Adipocyte (in vitro differentiated cells): ENCODE measurements around the gene SAT1.

Source experiments
- DNase-seq: peaks from one replicate; pipeline ENCODE4 v3.0.0-alpha.2; 2015; ENCODE audit warnings: low read depth
- H3K27me3 ChIP-seq: replicated peaks from 2 replicates; pipeline ENCODE4 v1.7.0; 2013; ENCODE audit warnings: mild to moderate bottlenecking, low read length, moderate library complexity; ENCODE audit not compliant: control insufficient read depth, insufficient read depth
- H3K36me3 ChIP-seq: 2 replicates; pipeline ENCODE4 v1.7.0; 2013; ENCODE audit warnings: low read length, mild to moderate bottlenecking, moderate library complexity; ENCODE audit not compliant: control insufficient read depth, insufficient read depth, severe bottlenecking
- H3K4me1 ChIP-seq: 2 replicates; pipeline ENCODE4 v1.7.0; 2013; ENCODE audit warnings: mild to moderate bottlenecking, low read length, moderate library complexity; ENCODE audit not compliant: control insufficient read depth, insufficient read depth
- H3K4me3 ChIP-seq: 2 replicates; pipeline ENCODE4 v1.7.0; 2013; ENCODE audit warnings: mild to moderate bottlenecking, low read length, moderate library complexity
- H3K9ac ChIP-seq: 2 replicates; pipeline ENCODE4 v1.7.0; 2013; ENCODE audit warnings: mild to moderate bottlenecking, low read length, moderate library complexity
- H3K9me3 ChIP-seq: 2 replicates; pipeline ENCODE4 v1.7.0; 2013; ENCODE audit warnings: mild to moderate bottlenecking, low read length, moderate library complexity; ENCODE audit not compliant: control insufficient read depth

Gene SAT1

DNA sequence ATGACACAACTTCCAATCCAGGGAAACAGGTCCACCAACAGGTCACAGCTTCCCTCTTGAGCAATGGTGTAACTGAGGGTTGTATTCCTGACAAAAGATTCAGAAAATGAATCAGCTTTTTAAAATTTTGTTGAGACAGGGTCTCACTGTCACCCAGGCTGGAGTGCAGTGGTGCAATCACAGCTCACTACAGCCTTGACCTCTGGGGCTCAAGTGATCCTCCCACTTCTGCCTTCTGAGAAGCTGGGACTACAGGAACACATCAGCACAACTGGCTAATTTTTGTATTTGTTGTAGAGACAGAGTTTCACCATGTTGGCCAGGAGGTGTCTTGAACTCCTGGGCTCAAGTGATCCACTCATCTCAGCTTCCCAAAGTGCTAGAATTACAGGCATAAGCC, 43.7 kb downstream of the SAT1 start:
- H3K9me3 ChIP-seq, result no peaks in the 10 kb centered on the region

DNA sequence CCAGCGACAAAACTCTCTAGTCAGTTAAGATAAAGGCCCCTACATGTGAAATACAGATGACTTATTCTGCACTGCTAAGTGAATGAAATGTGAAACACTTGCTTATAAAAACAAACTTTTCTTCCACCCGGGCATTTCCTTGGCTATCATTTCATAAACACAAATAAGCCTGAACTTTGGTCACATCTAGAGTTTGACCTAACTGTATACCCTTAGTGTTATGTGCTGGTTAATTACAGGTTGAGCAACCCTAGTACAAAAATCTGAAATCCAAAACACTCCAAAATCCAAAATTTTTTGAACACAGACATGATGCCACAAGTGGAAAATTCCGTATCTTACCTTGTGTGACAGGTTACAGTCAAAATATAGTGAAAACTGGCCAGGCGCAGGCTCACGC, 45.9 kb downstream of the SAT1 start:
- Histone ChIP-seq H3K4me3 (no peak overlapping the region), H3K9ac (no peak overlapping the region), H3K36me3 (no peaks in the 10 kb centered on the region), H3K9me3 (no peaks in the 10 kb centered on the region), H3K27me3 (no peaks in the 10 kb centered on the region), H3K4me1 (peaks cover 3% of the 10 kb centered on the region)
- no peak for DNase-seq

More for the DNA sequence above, 43.7 kb downstream of the SAT1 start:
- H3K4me3 ChIP-seq, result no peak overlapping the region
- H3K36me3 ChIP-seq, result no peaks in the 10 kb centered on the region
- DNase-seq, result no peak
- peaks cover 3% of the 10 kb centered on the region for H3K4me1 ChIP-seq
- no peak overlapping the region for H3K9ac ChIP-seq
- H3K27me3 ChIP-seq, result peaks cover 7% of the 10 kb centered on the region

DNA sequence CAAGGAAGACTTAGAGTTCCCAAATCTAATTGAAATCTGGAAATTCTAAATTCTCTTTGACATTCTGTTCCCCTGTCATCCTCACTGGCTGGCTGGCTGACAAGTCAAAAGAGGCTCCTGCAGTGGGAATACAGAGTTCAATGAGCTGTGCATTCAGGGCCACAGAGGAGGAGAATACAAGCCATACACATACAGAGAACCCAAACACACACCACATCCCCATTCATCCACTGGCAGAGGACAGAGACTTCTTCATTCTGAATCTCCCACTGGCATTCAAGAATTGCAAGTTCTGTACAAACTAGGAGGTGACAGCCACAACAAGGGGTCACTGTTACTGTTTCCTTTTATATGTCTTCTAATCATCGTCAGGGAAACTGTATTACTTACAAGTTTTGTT, 49.7 kb downstream of the SAT1 start:
- H3K9me3 ChIP-seq, result no peaks in the 10 kb centered on the region
- no peaks in the 10 kb centered on the region for H3K36me3 ChIP-seq
- H3K4me3 ChIP-seq, result no peak overlapping the region
- no peak overlapping the region for H3K9ac ChIP-seq
- H3K4me1 ChIP-seq, result no peaks in the 10 kb centered on the region
- no peak for DNase-seq
- no peaks in the 10 kb centered on the region for H3K27me3 ChIP-seq
